Stimulated activated naive CD4-positive, alpha-beta T cell (primary cell): Measurements from ENCODE around the gene GTF3C5.
"Not testable (repeated sequence)": the region's sequence is repeated elsewhere in the genome, so short reads cannot be mapped to it uniquely, and the experiment has no call there.

ENCODE experiments used
- DNase-seq, 6 experiments: peaks; one replicate each; lab custom pipeline; 2025; lab: John Stamatoyannopoulos, UW

GTF3C5 gene

GRCh38 chr9:133068431-133068830 lies 37.6 kb downstream of the GTF3C5 start:
- not testable (repeated sequence) for DNase-seq

- DNase-seq, result not testable (repeated sequence)
These were observed 39.7 kb downstream of the GTF3C5 start for GRCh38 chr9:133070500-133070961.

GRCh38 chr9:133070985-133071384 lies 40.2 kb downstream of the GTF3C5 start:
- DNase-seq, result not testable (repeated sequence)

- DNase-seq, result no peak
These were observed 40.8 kb downstream of the GTF3C5 start for GRCh38 chr9:133071484-133072150.

GRCh38 chr9:133072210-133072609 lies 41.4 kb downstream of the GTF3C5 start:
- DNase-seq, result not testable (repeated sequence)

GRCh38 chr9:133073086-133074014 lies 42.6 kb downstream of the GTF3C5 start:
- DNase-seq, result no peak

GRCh38 chr9:133074111-133074651 lies 43.4 kb downstream of the GTF3C5 start:
- DNase-seq, result no peak

GRCh38 chr9:133075925-133076630 lies 45.3 kb downstream of the GTF3C5 start:
- no peak for DNase-seq

- no peak for DNase-seq
These were observed 45.9 kb downstream of the GTF3C5 start for GRCh38 chr9:133076691-133077090.

- no peak for DNase-seq
These were observed 47.7 kb downstream of the GTF3C5 start for GRCh38 chr9:133078486-133078885.

GRCh38 chr9:133080161-133080560 lies 49.4 kb downstream of the GTF3C5 start:
- no peak for DNase-seq

- not testable (repeated sequence) for DNase-seq
These were observed 50.3 kb downstream of the GTF3C5 start for GRCh38 chr9:133080786-133081779.

GRCh38 chr9:133081957-133082644 lies 51.3 kb downstream of the GTF3C5 start:
- DNase-seq, result not testable (repeated sequence)

- not testable (repeated sequence) for DNase-seq
These were observed 52.9 kb downstream of the GTF3C5 start for GRCh38 chr9:133083688-133084087.

- DNase-seq, result not testable (repeated sequence)
These were observed 55.5 kb downstream of the GTF3C5 start for GRCh38 chr9:133086212-133086860.

- DNase-seq, result no peak
These were observed 56.1 kb downstream of the GTF3C5 start for GRCh38 chr9:133086894-133087293.

- DNase-seq, result no peak
These were observed 56.8 kb downstream of the GTF3C5 start for GRCh38 chr9:133087429-133088145.

- no peak for DNase-seq
These were observed 57.5 kb downstream of the GTF3C5 start for GRCh38 chr9:133088146-133088750.
